Cerebellar nuclear complex (tissue), 1 donor: ENCODE data around the gene CCND3.
A peak's percentile ranks its signal among the peaks of the same experiment; 100 is the strongest.

Experiments used
- DNase-seq, 2 experiments: peaks; one replicate each; lab custom pipeline; 2025; lab: John Stamatoyannopoulos, UW

Gene CCND3

DNA sequence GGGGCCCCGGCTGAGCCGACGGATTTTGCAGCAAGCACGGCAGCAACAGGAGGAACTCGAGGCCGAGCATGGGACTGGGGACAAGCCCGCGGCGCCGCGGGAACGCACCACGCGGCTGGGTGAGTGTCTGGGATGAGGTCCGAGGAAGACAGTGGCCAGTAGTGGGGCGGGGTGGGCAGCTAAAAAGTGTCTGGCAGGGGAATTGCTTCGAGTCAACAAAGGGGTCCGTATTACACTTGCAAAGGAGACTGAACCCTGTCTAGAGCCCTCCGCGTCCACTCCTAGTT is 20.0 kb downstream of the CCND3 start:
- DNase-seq: no peak

- DNase-seq: peak; percentile 18 to 90
Observed at GRCh38 chr6:41920921-41921711, 20.5 kb downstream of the CCND3 start, which contains the start of the genes BYSL and MED20. BYSL (plus strand) TSS chr6:41921499; CDS start chr6:41921563, 64 bp downstream. MED20 (minus strand) TSS chr6:41921139; CDS start chr6:41921018, 121 bp downstream.

DNA sequence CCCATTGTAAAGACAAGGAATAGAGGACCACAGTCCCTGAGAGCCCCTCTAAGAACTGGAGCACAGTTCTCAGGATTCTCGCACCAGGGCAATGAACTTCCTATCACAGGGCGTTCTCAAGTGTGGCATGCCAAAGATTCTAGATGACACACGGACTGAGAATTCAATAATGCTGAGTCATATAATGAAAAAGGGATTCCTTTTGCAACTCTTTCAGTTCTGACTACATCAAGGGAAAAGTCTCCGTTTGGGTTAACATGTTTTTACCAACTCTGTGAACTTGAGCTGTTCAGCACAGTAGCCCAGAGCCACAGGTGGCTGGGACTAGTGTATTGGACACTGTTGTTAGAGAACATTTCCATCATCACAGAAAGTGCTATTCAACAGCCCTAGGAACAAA is 24.1 kb downstream of the CCND3 start:
- DNase-seq: no peak

- no peak for DNase-seq
Observed at GRCh38 chr6:41914869-41915530, 26.6 kb downstream of the CCND3 start.

DNA sequence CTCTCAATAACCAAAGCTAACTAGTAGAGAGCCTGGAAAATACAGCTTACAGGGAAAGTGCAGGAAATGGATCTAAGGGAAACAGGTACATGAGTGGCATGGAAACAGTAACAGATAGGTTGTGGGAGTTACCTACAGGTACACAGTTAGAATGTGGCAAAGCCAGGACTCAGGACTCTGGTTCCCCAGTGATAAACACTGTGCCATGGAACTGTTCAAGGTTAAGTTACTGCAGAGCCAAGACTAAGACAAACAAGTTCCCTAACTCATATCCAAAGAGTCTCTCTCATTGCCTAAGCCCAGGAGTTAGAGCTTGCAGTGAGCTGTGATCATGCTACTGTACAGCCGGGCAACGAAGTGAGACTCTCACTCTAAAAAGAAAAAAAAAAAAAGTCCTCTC is 27.3 kb downstream of the CCND3 start:
- DNase-seq: no peak

DNA sequence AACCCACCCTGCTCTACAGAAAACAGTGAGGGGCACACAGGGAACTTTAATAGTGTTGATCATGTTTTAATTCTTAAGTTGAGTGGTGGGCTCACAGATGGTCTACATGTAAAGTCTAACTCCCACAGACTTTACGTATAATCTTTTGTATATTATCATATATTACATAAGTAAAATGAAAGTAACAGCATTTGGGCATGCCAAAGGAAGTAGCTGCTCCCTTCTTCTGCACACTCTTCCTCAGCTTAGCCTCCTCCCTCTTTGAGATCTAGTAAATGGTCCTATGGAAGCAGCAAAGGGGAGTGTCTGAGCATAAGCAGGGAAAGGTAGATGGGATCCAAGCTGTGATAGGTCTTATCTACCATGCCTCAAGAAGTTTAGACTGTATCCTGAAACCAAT is 31.9 kb downstream of the CCND3 start:
- no peak for DNase-seq

GRCh38 chr6:41901882-41902519 is 39.6 kb downstream of the CCND3 start:
- no peak for DNase-seq

GRCh38 chr6:41900861-41901260 is 40.7 kb downstream of the CCND3 start:
- DNase-seq: no peak

DNA sequence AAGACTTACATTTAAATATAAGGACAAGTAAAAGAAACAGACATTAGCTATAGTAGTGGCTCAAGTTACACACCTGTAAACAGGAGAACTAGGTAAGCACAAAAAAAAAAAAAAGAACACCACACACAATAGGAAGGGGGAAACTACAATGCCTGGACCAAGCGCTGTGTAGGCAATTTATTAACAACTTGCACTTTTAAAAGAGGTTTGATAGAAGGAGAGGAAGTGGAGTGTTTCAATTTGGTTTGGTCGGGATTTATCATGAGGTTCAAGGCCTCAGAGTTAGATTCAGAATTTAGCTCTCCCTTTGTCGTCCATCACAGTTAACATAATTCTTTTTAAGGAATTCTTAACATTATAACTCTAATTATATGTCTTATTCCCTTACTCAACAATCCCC is 45.3 kb downstream of the CCND3 start:
- no peak for DNase-seq

DNA sequence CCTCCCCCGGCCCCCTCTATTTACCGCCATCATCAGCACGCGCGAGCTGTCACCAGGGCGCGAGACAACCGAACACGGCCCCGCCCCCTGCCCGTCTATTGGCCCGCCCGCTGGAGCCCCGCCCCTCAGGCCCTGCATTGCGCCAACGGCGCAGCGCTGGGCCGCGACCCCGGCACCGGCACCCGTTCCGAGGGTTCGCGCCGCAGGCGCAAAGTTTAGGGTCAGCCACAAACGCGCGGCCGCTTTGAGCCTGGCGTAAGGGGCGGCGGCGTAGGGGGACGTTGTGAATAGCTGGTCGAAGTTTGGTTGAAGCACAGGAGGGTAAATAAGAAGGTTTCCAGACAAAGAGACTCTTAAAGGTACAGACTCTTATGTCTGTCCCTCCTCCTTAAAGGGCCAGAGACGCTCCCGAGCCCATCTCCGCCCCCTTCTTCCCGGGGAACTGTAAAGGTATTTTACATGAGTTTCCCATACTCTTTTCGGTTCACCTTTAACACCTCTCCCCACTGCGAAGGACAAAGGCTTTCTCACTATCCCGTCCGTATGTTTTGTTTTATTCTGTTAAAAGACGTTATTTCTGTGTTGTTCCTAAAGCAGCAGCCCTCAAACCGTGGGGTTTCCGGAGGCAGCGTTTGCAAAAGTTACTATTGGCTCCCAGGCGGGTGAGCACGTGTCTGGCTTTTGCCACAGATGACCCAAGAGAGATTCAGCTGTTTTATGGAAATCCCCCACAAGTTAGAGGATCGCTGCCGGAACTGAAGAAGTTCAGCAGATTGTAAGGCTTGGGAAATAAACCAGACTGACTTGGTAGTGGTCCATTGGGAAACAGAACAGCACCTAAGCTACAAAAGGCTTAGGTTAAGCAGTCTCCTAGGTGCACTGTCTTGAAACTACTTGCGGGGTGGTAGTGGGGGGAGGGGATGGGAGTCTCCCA is 46.0 kb downstream of the CCND3 start, which contains the start of gene USP49:
Gene USP49 (minus strand): TSS at position 76 of the 934 bp plus-strand sequence. CDS start 88,392 bp downstream, outside the sequence.
- DNase-seq: peak in 1 of 2 experiments; percentile 35

- DNase-seq: no peak
Observed at GRCh38 chr6:41894366-41895299, 47.0 kb downstream of the CCND3 start.

DNA sequence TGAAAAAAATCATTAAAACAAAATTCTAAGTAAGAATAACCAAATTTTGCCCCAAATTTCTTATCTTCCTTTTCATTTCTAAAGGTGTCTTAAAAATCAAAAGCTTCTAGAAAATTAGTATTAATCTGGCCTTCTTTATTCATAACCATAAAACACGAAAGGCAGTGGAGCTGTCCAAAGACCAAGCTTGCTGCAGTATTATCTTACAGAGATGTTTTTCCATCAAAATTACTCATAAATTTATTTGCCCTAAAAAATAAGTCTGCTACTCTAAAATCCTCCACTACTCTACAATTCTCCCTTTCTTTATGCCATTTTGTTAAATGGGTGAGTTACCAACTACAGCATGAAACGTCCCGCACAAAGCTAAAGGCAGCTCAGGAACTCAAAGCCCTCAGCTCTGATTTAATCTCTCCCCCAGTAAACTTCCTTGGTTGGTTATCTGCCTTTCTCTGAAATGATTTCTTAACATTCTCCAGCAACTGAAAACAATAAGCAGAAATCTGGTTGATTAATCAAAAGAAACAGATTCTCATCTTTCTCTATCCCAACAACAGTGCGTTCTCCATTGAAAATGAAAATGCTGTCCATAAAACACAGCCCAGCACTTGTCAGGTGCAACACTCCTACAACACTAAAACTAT is 48.6 kb downstream of the CCND3 start:
- DNase-seq: no peak

DNA sequence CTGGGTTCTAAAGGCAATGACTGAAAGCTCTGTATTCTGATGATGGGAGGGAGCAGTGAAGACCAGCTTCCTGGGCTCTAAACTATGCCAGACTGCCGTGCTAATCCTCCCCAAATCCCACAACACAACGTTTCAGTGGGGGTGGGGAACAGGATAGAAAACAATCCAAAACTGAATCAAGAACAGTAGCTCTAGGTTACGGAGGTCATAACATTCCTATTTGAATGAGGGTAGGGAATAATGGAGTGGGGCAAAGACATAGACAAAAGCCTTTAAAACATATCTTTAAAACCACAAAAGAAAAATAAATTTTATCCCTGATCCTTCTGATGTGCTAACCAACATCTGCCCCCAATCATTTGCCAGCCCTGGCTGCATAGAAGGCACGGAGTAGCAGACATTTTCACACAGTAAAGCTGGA is 54.3 kb downstream of the CCND3 start:
- no peak for DNase-seq

GRCh38 chr6:41885930-41886329 is 55.7 kb downstream of the CCND3 start:
- no peak for DNase-seq

GRCh38 chr6:41884957-41885356 is 56.7 kb downstream of the CCND3 start:
- DNase-seq: no peak
